Stimulated activated naive B cell treated with anti-CD40 and anti-IgM and Interleukin-4, amounts not matched to agents 10 μg/mL and 1 μg/mL and 100 μg/mL, for 72 hours (primary cell): Measurements from ENCODE around the gene ATRN.

Experiments used
- ATAC-seq, 2 donors: fragments of 150-1000 bp; cut with Tn5 transposase; replicated peaks; 2 replicates each; pipeline ENCODE4 v1.10.0; 2021; ENCODE audit warnings: moderate library complexity in 1 of 2
- DNase-seq: peaks from one replicate; pipeline ENCODE4 v3.0.0; 2021
- H3K27ac Mint-ChIP-seq: one replicate; pipeline ENCODE4 v1.8.0; 2022; ENCODE audit warnings: mild to moderate bottlenecking, mixed read lengths
- H3K27me3 Mint-ChIP-seq, 2 donors: one replicate each; pipeline ENCODE4 v1.8.0; 2022; ENCODE audit warnings: mixed read lengths in 2 of 2
- H3K36me3 Mint-ChIP-seq, 2 donors: one replicate each; pipeline ENCODE4 v1.8.0; 2022; ENCODE audit warnings: mixed read lengths in 2 of 2, mild to moderate bottlenecking in 1 of 2
- H3K4me1 Mint-ChIP-seq, 2 donors: one replicate each; pipeline ENCODE4 v1.8.0; 2022; ENCODE audit warnings: mixed read lengths in 2 of 2, mild to moderate bottlenecking in 1 of 2
- H3K4me3 Mint-ChIP-seq, 2 donors: one replicate each; pipeline ENCODE4 v1.8.0; 2022; ENCODE audit warnings: mild to moderate bottlenecking in 2 of 2, mixed read lengths in 2 of 2, moderate library complexity in 1 of 2
- H3K9me3 Mint-ChIP-seq, 2 donors: one replicate each; pipeline ENCODE4 v1.8.0; 2022; ENCODE audit warnings: mixed read lengths in 2 of 2, mild to moderate bottlenecking in 1 of 2

The ATRN gene

DNA sequence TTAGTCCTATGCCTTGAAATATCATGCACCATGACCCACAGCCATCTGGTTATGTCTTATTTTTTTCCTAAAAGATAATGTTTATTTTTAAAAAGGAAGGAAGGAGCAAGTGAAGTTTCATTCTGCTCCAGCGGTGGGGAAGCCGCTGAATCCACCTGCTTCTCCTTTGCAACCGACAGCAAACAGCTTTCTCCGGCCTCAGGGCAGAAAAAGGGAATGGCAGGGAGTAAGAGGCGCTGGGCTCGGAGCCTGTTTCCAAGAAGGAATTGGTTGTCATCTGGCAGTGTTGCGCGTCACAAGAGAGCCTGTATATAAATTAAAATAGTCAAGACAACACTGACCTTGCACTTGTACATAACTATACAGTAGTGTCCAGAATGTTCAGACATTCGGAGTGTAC, 178.1 kb downstream of the ATRN start:
- no peaks in the 10 kb centered on the region for H3K27me3 Mint-ChIP-seq
- H3K4me1 Mint-ChIP-seq = peaks cover 5 to 13% of the 10 kb centered on the region in 2 donors
- DNase-seq (no peak), ATAC-seq (no peak)
- no peak overlapping the region for H3K4me3 Mint-ChIP-seq
- peaks cover 0 to 4% of the 10 kb centered on the region in 2 donors for H3K9me3 Mint-ChIP-seq
- no peak overlapping the region for H3K27ac Mint-ChIP-seq
- peaks cover 28 to 58% of the 10 kb centered on the region in 2 donors for H3K36me3 Mint-ChIP-seq

DNA sequence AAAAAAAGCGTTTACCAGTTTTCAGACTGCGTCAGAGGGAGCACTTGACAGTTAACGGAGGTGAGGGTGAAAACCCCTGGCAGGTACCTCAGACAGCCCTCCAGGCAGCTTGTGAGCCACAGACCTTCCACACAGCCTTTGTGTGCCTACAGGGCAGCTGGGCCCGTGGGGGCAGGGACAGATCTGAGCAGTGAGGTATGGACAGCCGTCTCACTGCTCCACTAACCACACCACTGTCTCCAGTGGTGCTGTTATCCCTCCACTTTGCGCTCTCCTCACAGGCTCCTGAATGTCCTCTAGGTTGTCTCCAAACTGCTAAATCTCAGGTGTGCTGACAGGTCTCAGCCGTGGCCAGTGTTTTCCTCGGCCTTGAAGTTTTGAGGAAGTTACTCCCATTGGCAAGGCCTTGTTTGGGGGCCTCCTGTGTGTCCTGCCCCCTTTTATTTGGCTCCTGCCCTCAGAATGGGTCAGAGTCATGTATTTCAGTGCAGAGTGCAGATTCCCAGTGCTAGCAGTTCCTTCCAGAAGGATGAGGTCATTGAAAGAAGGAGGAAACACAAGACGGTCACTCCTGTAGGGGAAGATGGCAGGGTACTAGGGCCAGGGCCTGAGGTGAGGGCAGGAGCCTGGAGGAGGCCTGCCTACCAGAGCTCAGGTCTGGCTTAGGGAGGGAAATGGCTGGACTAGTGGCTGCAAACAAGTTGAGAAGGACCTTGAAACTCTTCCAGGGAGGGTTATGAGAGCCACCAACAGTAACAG, 180.6 kb downstream of the ATRN start:
- peaks cover 0 to 5% of the 10 kb centered on the region in 2 donors for H3K9me3 Mint-ChIP-seq
- DNase-seq (no peak), ATAC-seq (no peak)
- H3K27ac Mint-ChIP-seq = no peak overlapping the region
- H3K4me1 Mint-ChIP-seq = peaks cover 5 to 13% of the 10 kb centered on the region in 2 donors
- H3K27me3 Mint-ChIP-seq = no peaks in the 10 kb centered on the region
- peaks cover 19 to 43% of the 10 kb centered on the region in 2 donors for H3K36me3 Mint-ChIP-seq
- no peak overlapping the region for H3K4me3 Mint-ChIP-seq

GRCh38 chr20:3652221-3652620, 181.4 kb downstream of the ATRN start:
- peaks cover 5 to 13% of the 10 kb centered on the region in 2 donors for H3K4me1 Mint-ChIP-seq
- peaks cover 0 to 2% of the 10 kb centered on the region in 2 donors for H3K27me3 Mint-ChIP-seq
- no peak overlapping the region for H3K4me3 Mint-ChIP-seq
- H3K9me3 Mint-ChIP-seq = peaks cover 0 to 5% of the 10 kb centered on the region in 2 donors
- no peak overlapping the region for H3K27ac Mint-ChIP-seq
- no peak for DNase-seq
- no peak for ATAC-seq
- H3K36me3 Mint-ChIP-seq = peaks cover 19 to 43% of the 10 kb centered on the region in 2 donors

- Mint-ChIP-seq H3K27ac (no peak overlapping the region), H3K4me3 (no peak overlapping the region), H3K9me3 (peaks cover 0 to 5% of the 10 kb centered on the region in 2 donors), H3K4me1 (peaks cover 5 to 13% of the 10 kb centered on the region in 2 donors), H3K36me3 (peaks cover 15 to 40% of the 10 kb centered on the region in 2 donors), H3K27me3 (peaks cover 0 to 5% of the 10 kb centered on the region in 2 donors)
- DNase-seq (no peak), ATAC-seq (no peak)
Measured at GRCh38 chr20:3652676-3653596, 182.1 kb downstream of the ATRN start.

- Mint-ChIP-seq H3K4me1 (peaks cover 9 to 18% of the 10 kb centered on the region in 2 donors), H3K27ac (no peak overlapping the region), H3K36me3 (peaks cover 11 to 33% of the 10 kb centered on the region in 2 donors), H3K9me3 (peaks cover 0 to 5% of the 10 kb centered on the region in 2 donors), H3K27me3 (peaks cover 2 to 6% of the 10 kb centered on the region in 2 donors), H3K4me3 (no peak overlapping the region)
- no peak for ATAC-seq
- DNase-seq = no peak
Measured at GRCh38 chr20:3653921-3654320, 183.1 kb downstream of the ATRN start.

DNA sequence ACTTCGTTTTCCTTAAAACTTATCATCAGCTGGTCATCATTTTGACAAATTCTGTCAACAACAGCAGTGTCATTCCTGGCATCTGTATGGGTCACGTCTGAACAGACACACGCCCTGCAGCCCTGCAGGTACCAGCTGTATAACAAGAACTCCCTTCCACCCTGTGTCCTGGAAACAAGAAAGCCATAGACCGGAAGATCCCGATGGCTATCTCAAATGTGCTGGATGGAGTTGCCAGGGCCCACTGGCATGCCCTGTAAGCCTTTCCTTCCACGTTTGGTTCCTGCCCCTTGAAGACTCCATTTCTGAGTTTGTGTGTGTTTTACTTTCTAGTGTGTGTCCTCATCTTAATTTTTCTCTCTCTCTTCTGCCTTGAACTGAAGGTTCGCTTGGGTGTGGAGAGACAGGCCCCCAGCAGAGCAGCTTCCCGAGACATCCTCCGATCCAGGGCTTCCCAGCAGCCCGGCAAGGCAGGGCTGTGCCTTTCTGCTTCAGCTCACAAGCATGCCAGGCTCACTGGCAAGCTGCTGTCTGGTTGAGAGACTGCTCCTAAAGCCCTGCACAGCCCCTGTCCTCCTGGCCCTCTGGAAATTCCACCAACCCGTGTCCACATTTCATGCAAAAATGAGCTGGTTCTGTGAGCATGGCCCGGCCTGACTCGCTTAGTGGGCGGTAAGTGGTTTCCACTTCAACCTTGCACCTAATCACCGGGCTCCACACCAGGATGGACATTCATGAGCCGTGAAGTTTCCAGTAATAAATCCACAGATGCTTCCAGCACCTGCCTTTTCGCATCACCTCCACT, 183.7 kb downstream of the ATRN start:
- ATAC-seq (no peak), DNase-seq (no peak)
- Mint-ChIP-seq H3K4me1 (peaks cover 12 to 24% of the 10 kb centered on the region in 2 donors), H3K27me3 (peaks cover 8 to 9% of the 10 kb centered on the region in 2 donors), H3K9me3 (peaks cover 0 to 5% of the 10 kb centered on the region in 2 donors), H3K27ac (no peak overlapping the region), H3K4me3 (no peak overlapping the region), H3K36me3 (peaks cover 11 to 32% of the 10 kb centered on the region in 2 donors)

GRCh38 chr20:3655131-3655405, 184.2 kb downstream of the ATRN start:
- Mint-ChIP-seq H3K27me3 (peaks cover 13% of the 10 kb centered on the region in 2 donors), H3K4me3 (no peak overlapping the region), H3K36me3 (peaks cover 11 to 31% of the 10 kb centered on the region in 2 donors), H3K27ac (no peak overlapping the region), H3K9me3 (peaks cover 0 to 5% of the 10 kb centered on the region in 2 donors), H3K4me1 (peaks cover 14 to 28% of the 10 kb centered on the region in 2 donors)
- no peak for ATAC-seq
- DNase-seq = no peak

GRCh38 chr20:3658019-3658715, 187.3 kb downstream of the ATRN start:
- no peak for DNase-seq

GRCh38 chr20:3658716-3659491, 188.1 kb downstream of the ATRN start:
- Mint-ChIP-seq H3K36me3 (peaks cover 0 to under 1% of the 10 kb centered on the region in 2 donors), H3K27ac (peak overlapping the region; percentile 77), H3K4me3 (peak overlapping the region; percentile 37 to 44), H3K9me3 (peaks cover 0 to under 1% of the 10 kb centered on the region in 2 donors), H3K4me1 (peaks cover 9 to 14% of the 10 kb centered on the region in 2 donors), H3K27me3 (peaks cover 29 to 36% of the 10 kb centered on the region in 2 donors)
- ATAC-seq (peak; percentile 96 to 97), DNase-seq (peak; percentile 45)

More at GRCh38 chr20:3658019-3658715, 187.3 kb downstream of the ATRN start:
- H3K27ac Mint-ChIP-seq = no peak overlapping the region
- H3K36me3 Mint-ChIP-seq = peaks cover 0 to 6% of the 10 kb centered on the region in 2 donors
- ATAC-seq = no peak
- H3K4me3 Mint-ChIP-seq = no peak overlapping the region
- H3K4me1 Mint-ChIP-seq = peaks cover 9 to 18% of the 10 kb centered on the region in 2 donors
- peaks cover 29 to 33% of the 10 kb centered on the region in 2 donors for H3K27me3 Mint-ChIP-seq
- peaks cover 0 to 4% of the 10 kb centered on the region in 2 donors for H3K9me3 Mint-ChIP-seq

- peaks cover 9 to 14% of the 10 kb centered on the region in 2 donors for H3K4me1 Mint-ChIP-seq
- no peak for ATAC-seq
- H3K27ac Mint-ChIP-seq = no peak overlapping the region
- no peaks in the 10 kb centered on the region for H3K36me3 Mint-ChIP-seq
- no peak for DNase-seq
- H3K9me3 Mint-ChIP-seq = no peaks in the 10 kb centered on the region
- H3K27me3 Mint-ChIP-seq = peaks cover 29 to 36% of the 10 kb centered on the region in 2 donors
- peak overlapping the region in 1 of 2 donors; percentile 20 for H3K4me3 Mint-ChIP-seq
Measured at GRCh38 chr20:3659492-3660261, 188.9 kb downstream of the ATRN start.

DNA sequence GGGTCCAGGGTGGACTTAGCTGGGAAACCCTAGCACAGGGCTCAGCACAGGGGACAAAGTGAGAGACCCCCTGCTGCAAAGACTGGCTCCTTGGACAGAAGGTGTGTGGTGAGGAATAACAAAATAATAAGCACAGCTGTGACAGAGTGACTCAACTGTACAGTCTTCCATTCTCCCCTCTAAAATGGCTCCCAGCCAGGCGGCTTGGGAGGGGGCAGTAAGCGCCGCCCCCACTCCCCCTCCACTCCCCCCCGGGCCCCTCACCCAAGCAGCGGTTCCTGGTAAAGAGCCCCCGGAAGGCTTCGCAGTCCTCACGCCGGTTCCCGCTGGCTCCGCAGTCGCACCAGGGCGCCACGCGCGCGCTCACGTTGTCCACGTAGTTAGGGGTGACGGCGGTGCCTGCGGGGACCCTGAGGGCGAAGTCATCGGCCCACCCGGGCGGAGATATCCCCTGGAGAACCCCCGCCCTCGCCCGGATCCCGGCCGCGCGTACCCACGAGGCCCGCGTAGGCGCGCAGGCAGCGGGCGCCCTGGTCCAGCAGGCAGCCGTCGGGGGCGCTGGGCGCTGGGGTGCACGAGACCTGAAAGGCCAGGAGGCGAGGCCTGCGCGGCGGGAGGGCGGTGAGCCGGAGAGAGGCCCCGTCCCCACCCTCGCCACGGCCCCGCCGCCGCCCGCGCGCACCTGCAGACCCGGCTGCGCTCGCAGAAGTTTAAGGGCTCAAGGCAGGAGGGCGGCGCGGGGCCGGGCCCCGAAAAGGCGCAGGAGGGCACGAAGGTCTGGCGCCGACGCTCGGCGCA, 189.6 kb downstream of the ATRN start:
- Mint-ChIP-seq H3K27me3 (peaks cover 29 to 36% of the 10 kb centered on the region in 2 donors), H3K27ac (no peak overlapping the region), H3K9me3 (no peaks in the 10 kb centered on the region), H3K4me1 (peaks cover 9 to 14% of the 10 kb centered on the region in 2 donors), H3K36me3 (no peaks in the 10 kb centered on the region), H3K4me3 (peak overlapping the region in 1 of 2 donors; percentile 20)
- DNase-seq (no peak), ATAC-seq (no peak)
